Measurements from ENCODE around the gene STX10. TPM values are rescaled to one million over a fixed set of nuclear protein-coding genes. Genes with fewer than 3 reads are reported as not detected.
A peak's percentile ranks its signal among the peaks of the same experiment; 100 is the strongest.

STX10 gene
- total RNA-seq, 1 experiment from 2014 or later, result 86.2 TPM

- H3F3A ChIP-seq (ENCODE audit: insufficient read depth, low read depth), result peaks cover 27% of the 10 kb centered on the region; the same call in 1 of the 2 replicates
- no peak for DNase-seq
- H3K4me1 ChIP-seq (replicated peaks; ENCODE audit: insufficient read depth), result peaks cover 25% of the 10 kb centered on the region
- H3K4me3 ChIP-seq, result no peak overlapping the region
- H2AFZ ChIP-seq, result no peak overlapping the region
- TF ChIP-seq EZH2 (IDR thresholded peaks at IDR 0.05; ENCODE audit: low read depth) (no peak), CTCF (conservative IDR thresholded peaks at IDR 0.05) (no peak)
- H3K4me2 ChIP-seq, result peak overlapping the region; percentile 83
- peaks cover 62% of the 10 kb centered on the region for H4K20me1 ChIP-seq (ENCODE audit: insufficient read depth)
- POLR2A ChIA-PET (ENCODE audit: unreplicated experiment), result no interaction called here
- peaks cover 21% of the 10 kb centered on the region for H3K36me3 ChIP-seq (ENCODE audit: low read depth)
- no peaks in the 10 kb centered on the region for H3K27me3 ChIP-seq (ENCODE audit: insufficient read depth, low read depth)
- BruUV-seq (replicated peaks), result no TSS peak
- no peaks in the 10 kb centered on the region for H3K9me3 ChIP-seq (ENCODE audit: insufficient read depth, low read depth)
- no peak overlapping the region for H3K27ac ChIP-seq
- H3K9me2 ChIP-seq (ENCODE audit: insufficient read depth), result no peaks in the 10 kb centered on the region
- H3K79me2 ChIP-seq (ENCODE audit: low read depth), result peaks cover 88% of the 10 kb centered on the region
- CTCF ChIA-PET, result interaction anchor here (0.8 kb wide), 1 partner anchor 142 kb away, joined by 14 read pairs; no protein-coding TSS in a partner anchor
- intact Hi-C loops (cut with micrococcal nuclease; ENCODE audit: unreplicated experiment), result no loop called here
These were observed 30.1 kb downstream of the STX10 start for GRCh38 chr19:13120031-13120430.

GRCh38 chr19:13119627-13120026 is 30.5 kb downstream of the STX10 start:
- Histone ChIP-seq H3F3A (ENCODE audit: insufficient read depth, low read depth) (peaks cover 28% of the 10 kb centered on the region; the same call in 1 of the 2 replicates), H3K27ac (no peak overlapping the region), H3K9me2 (ENCODE audit: insufficient read depth) (no peaks in the 10 kb centered on the region), H3K36me3 (ENCODE audit: low read depth) (peaks cover 21% of the 10 kb centered on the region), H3K4me2 (peak overlapping the region; percentile 83), H3K4me3 (peak overlapping the region; percentile 99; the same call in 1 of the 2 replicates), H3K27me3 (ENCODE audit: insufficient read depth, low read depth) (no peaks in the 10 kb centered on the region), H3K9me3 (ENCODE audit: insufficient read depth, low read depth) (no peaks in the 10 kb centered on the region), H2AFZ (no peak overlapping the region), H4K20me1 (ENCODE audit: insufficient read depth) (peaks cover 58% of the 10 kb centered on the region), H3K79me2 (ENCODE audit: low read depth) (peaks cover 88% of the 10 kb centered on the region), H3K4me1 (replicated peaks; ENCODE audit: insufficient read depth) (peaks cover 29% of the 10 kb centered on the region)
- no peak for DNase-seq
- POLR2A ChIA-PET (ENCODE audit: unreplicated experiment), result interaction anchor here (0.6 to 0.7 kb wide), 2 partner anchors 13 to 30 kb away, joined by 10 to 12 read pairs; no protein-coding TSS in a partner anchor
- CTCF ChIA-PET, result interaction anchor here (0.8 kb wide), 1 partner anchor 142 kb away, joined by 14 read pairs; no protein-coding TSS in a partner anchor
- no peak for TF ChIP-seq CTCF (conservative IDR thresholded peaks at IDR 0.05)
- intact Hi-C loops (cut with micrococcal nuclease; ENCODE audit: unreplicated experiment), result loop anchor here (10.0 kb wide), 1 partner anchor 145 kb away; no protein-coding TSS in a partner anchor
- TSS peak; percentile 38 for BruUV-seq (replicated peaks)

GRCh38 chr19:13118424-13119193 is 31.6 kb downstream of the STX10 start:
- no TSS peak for BruUV-seq (replicated peaks)
- intact Hi-C loops (cut with micrococcal nuclease; ENCODE audit: unreplicated experiment), result loop anchor here (1.0 to 10.0 kb wide), 2 partner anchors 33 to 146 kb away; no protein-coding TSS in a partner anchor
- Histone ChIP-seq H3K4me1 (replicated peaks; ENCODE audit: insufficient read depth) (peaks cover 29% of the 10 kb centered on the region), H3K27ac (peak overlapping the region; percentile 43; the same call in 1 of the 2 replicates), H3K4me3 (peak overlapping the region; percentile 99), H3F3A (ENCODE audit: insufficient read depth, low read depth) (peaks cover 21% of the 10 kb centered on the region; the same call in 1 of the 2 replicates), H4K20me1 (ENCODE audit: insufficient read depth) (peaks cover 47% of the 10 kb centered on the region), H3K9me3 (ENCODE audit: insufficient read depth, low read depth) (no peaks in the 10 kb centered on the region), H3K4me2 (peak overlapping the region; percentile 83), H2AFZ (no peak overlapping the region), H3K9me2 (ENCODE audit: insufficient read depth) (no peaks in the 10 kb centered on the region), H3K79me2 (ENCODE audit: low read depth) (peaks cover 88% of the 10 kb centered on the region), H3K27me3 (ENCODE audit: insufficient read depth, low read depth) (no peaks in the 10 kb centered on the region), H3K36me3 (ENCODE audit: low read depth) (peaks cover 20% of the 10 kb centered on the region; the same call in 1 of the 2 replicates)
- DNase-seq, result peak; percentile 67 to 73
- TF ChIP-seq CTCF (conservative IDR thresholded peaks at IDR 0.05) (no peak), EZH2 (IDR thresholded peaks at IDR 0.05; ENCODE audit: low read depth) (no peak)
- CTCF ChIA-PET, result no interaction called here
- POLR2A ChIA-PET (ENCODE audit: unreplicated experiment), result interaction anchor here (0.5 kb wide), 1 partner anchor 28 kb away, joined by 8 read pairs; no protein-coding TSS in a partner anchor

Measured in PC-9 (cell line).